Glutamatergic neuron (in vitro differentiated cells): Measurements from ENCODE around the gene CRB1. TPM values are rescaled to one million over a fixed set of nuclear protein-coding genes. Genes with fewer than 3 reads are reported as not detected.
"Not testable (repeated sequence)": the region's sequence is repeated elsewhere in the genome, so short reads cannot be mapped to it uniquely, and the experiment has no call there.

Source experiments
- DNase-seq: peaks from one replicate; pipeline ENCODE4 v3.0.0; 2022
- H3K27ac Mint-ChIP-seq: one replicate; pipeline ENCODE4 v1.8.0; 2020; ENCODE audit warnings: mild to moderate bottlenecking, mixed read lengths, inconsistent platforms; ENCODE audit not compliant: unreplicated experiment
- H3K27me3 Mint-ChIP-seq: one replicate; pipeline ENCODE4 v1.8.0; 2020; ENCODE audit warnings: mild to moderate bottlenecking, moderate library complexity, mixed read lengths, inconsistent platforms; ENCODE audit not compliant: unreplicated experiment
- H3K36me3 Mint-ChIP-seq: one replicate; pipeline ENCODE4 v1.8.0; 2020; ENCODE audit warnings: mild to moderate bottlenecking, mixed read lengths, inconsistent platforms; ENCODE audit not compliant: unreplicated experiment
- H3K4me1 Mint-ChIP-seq: one replicate; pipeline ENCODE4 v1.8.0; 2020; ENCODE audit warnings: mild to moderate bottlenecking, low read depth, mixed read lengths, inconsistent platforms; ENCODE audit not compliant: unreplicated experiment
- H3K4me3 Mint-ChIP-seq: one replicate; pipeline ENCODE4 v1.8.0; 2020; ENCODE audit warnings: mild to moderate bottlenecking, mixed read lengths, inconsistent platforms; ENCODE audit not compliant: unreplicated experiment
- H3K9me3 Mint-ChIP-seq: one replicate; pipeline ENCODE4 v1.8.0; 2020; ENCODE audit warnings: mild to moderate bottlenecking, moderate library complexity, mixed read lengths, inconsistent platforms; ENCODE audit not compliant: unreplicated experiment
- total RNA-seq: library from RNA; stranded (reverse); fragmentation: NEBNext Ultra II Directional; extraction: Animal tissue kit (Norgen Biotek cat#: 25700); gene quantifications from one replicate; pipeline ENCODE4 v1.2.1, GENCODE V29; 2021; ENCODE audit not compliant: unreplicated experiment
- TF ChIP-seq, protein P1 (sequence below): fragments of 200-600 bp; sonication (generic); IDR thresholded peaks from one replicate; pipeline ENCODE4 v1.5.0; 2021; ENCODE audit not compliant: partially characterized antibody, unreplicated experiment

The CRB1 gene
- total RNA-seq, 1 donor from 2014 or later = 7.3 TPM

DNA sequence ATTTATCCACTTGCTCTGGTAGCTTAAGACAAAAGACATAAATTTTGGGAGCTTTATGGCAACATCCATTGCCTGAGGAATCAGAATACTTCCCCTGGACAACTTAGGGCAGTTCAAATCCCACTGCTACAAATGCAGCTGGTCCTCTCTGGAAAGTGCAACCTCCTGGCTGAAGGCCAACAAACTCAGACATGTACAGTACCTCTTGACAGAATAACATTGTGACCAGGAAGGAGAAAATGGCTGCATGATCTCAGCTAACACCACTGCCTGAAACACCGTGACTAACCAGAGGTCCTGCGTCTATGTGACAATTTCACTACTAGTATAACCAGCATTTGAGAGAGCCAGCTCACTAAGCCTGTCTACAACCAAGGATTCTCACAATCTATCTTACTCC is 218.9 kb downstream of the CRB1 start:
- TF ChIP-seq, protein P1, sequence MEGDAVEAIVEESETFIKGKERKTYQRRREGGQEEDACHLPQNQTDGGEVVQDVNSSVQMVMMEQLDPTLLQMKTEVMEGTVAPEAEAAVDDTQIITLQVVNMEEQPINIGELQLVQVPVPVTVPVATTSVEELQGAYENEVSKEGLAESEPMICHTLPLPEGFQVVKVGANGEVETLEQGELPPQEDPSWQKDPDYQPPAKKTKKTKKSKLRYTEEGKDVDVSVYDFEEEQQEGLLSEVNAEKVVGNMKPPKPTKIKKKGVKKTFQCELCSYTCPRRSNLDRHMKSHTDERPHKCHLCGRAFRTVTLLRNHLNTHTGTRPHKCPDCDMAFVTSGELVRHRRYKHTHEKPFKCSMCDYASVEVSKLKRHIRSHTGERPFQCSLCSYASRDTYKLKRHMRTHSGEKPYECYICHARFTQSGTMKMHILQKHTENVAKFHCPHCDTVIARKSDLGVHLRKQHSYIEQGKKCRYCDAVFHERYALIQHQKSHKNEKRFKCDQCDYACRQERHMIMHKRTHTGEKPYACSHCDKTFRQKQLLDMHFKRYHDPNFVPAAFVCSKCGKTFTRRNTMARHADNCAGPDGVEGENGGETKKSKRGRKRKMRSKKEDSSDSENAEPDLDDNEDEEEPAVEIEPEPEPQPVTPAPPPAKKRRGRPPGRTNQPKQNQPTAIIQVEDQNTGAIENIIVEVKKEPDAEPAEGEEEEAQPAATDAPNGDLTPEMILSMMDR = no peak
- H3K4me1 Mint-ChIP-seq = no peaks in the 10 kb centered on the region
- H3K9me3 Mint-ChIP-seq = no peaks in the 10 kb centered on the region
- H3K27ac Mint-ChIP-seq = no peak overlapping the region
- H3K27me3 Mint-ChIP-seq = no peaks in the 10 kb centered on the region
- H3K4me3 Mint-ChIP-seq = no peak overlapping the region
- H3K36me3 Mint-ChIP-seq = no peaks in the 10 kb centered on the region
- DNase-seq = no peak

DNA sequence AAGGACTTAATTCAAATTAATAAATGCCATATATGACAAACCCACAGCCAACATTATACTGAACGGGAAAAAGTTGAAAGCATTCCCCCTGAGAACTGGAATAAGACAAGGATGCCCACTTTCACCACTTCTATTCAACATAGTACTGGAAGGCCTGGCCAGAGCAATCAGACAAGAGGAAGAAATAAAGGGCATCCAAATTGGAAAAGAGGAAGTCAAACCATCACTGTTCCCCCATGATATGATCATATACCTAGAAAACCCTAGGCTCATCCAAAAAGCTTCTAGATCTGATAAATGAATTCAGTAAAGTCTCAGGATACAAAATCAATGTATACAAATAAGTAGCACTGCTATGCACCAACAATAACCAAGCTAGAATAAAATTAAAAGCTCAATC is 223.5 kb downstream of the CRB1 start:
- not testable (repeated sequence) for H3K27me3 Mint-ChIP-seq, H3K9me3 Mint-ChIP-seq

DNA sequence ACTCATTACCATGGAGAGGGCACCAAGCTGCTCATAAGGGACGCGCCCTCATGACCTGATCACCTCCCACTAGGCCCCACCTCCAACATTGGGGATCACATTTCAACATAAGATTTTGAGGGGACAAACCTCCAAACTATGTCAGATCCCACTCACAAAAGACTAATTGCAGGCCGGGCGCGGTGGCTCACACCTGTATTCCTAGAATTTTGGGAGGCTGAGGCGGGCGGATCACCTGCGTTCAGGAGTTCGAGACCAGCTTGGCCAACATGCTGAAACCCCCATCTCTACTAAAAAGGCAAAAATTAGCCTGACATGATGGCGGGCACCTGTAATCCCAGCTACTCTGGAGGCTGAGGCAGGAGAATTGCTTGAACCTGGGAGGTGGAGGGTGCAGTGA is 228.7 kb downstream of the CRB1 start:
- no peak overlapping the region for H3K27ac Mint-ChIP-seq
- H3K36me3 Mint-ChIP-seq = no peaks in the 10 kb centered on the region
- H3K27me3 Mint-ChIP-seq = no peaks in the 10 kb centered on the region
- H3K4me3 Mint-ChIP-seq = no peak overlapping the region
- H3K9me3 Mint-ChIP-seq = no peaks in the 10 kb centered on the region
- H3K4me1 Mint-ChIP-seq = no peaks in the 10 kb centered on the region
- DNase-seq = no peak
- TF ChIP-seq, protein P1 = no peak

More for the DNA sequence above, 223.5 kb downstream of the CRB1 start:
- DNase-seq, H3K4me3 Mint-ChIP-seq, H3K4me1 Mint-ChIP-seq, H3K36me3 Mint-ChIP-seq, H3K27ac Mint-ChIP-seq: not testable (repeated sequence)

DNA sequence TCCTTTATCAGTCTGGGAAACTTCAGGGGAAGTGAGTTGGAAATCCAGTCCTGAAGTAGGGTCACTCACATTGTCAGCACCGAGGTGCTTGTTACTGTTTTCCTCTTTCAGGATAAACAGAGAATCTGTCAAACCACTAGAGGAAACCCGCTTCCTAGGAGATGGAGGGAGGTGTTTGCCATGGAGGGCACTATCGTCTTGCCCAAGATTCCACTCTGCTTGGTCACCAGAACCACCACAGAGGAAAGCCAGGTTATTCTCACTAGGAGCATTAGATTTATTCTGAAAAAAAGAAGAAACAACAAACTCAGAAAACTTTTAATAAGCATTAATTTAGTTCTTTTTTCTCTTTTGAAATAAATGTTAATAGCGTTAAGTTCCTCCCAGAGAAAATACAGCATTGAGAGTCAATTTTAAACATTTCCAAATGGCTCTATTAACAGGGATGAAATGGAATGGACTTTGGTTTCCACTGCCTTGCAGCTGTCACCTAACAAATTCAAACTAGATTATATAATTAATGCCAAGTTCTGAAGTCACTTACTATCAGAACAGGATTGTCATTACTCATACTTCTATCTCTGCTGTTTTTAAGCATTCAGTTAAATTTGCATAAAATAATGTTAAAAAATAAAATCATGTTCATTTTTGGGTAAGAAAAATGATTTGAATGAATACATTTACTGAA is 242.8 kb downstream of the CRB1 start:
- no peak for DNase-seq
- Mint-ChIP-seq H3K27ac (no peak overlapping the region), H3K4me3 (no peak overlapping the region), H3K27me3 (no peaks in the 10 kb centered on the region), H3K9me3 (peaks cover 2% of the 10 kb centered on the region), H3K4me1 (no peaks in the 10 kb centered on the region), H3K36me3 (no peaks in the 10 kb centered on the region)
- TF ChIP-seq, protein P1 = no peak

DNA sequence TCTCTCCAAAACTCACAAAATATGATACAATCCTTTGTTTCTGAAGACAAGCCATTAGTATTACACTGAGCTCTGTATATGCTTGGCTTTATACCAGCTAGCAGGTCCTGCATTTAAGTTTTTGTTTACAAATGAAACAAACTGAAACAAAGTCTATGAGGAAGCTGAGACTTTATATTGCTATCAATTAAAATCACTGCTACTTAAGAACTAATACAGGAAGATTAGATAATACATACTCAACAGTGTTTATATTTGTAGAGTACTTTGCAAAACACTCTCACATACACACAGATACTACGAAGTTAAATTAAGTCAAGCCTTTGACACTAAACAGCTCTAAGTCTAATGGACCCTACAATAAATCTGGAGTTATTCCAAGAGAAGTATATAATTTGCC is 247.4 kb downstream of the CRB1 start:
- no peak overlapping the region for H3K27ac Mint-ChIP-seq
- H3K27me3 Mint-ChIP-seq = no peaks in the 10 kb centered on the region
- no peaks in the 10 kb centered on the region for H3K4me1 Mint-ChIP-seq
- no peak for DNase-seq
- H3K4me3 Mint-ChIP-seq = no peak overlapping the region
- TF ChIP-seq, protein P1 = no peak
- peaks cover 2% of the 10 kb centered on the region for H3K9me3 Mint-ChIP-seq
- no peaks in the 10 kb centered on the region for H3K36me3 Mint-ChIP-seq
